Esophagus (tissue), 2 donors: ENCODE measurements around the gene RNH1. TPM values are rescaled to one million over a fixed set of nuclear protein-coding genes. Genes with fewer than 3 reads are reported as not detected.

Experiments used
- H3K27ac ChIP-seq, 2 donors: one replicate each; pipeline ENCODE4 v1.5.1; 2013; ENCODE audit warnings: low read depth in 2 of 2, mild to moderate bottlenecking in 2 of 2, inconsistent platforms in 1 of 2, low read length in 1 of 2, moderate library complexity in 1 of 2
- H3K27me3 ChIP-seq, 2 donors: one replicate each; pipeline ENCODE4 v1.6.1; 2013; ENCODE audit warnings: low read length in 2 of 2, control low read depth in 1 of 2, mild to moderate bottlenecking in 1 of 2; ENCODE audit not compliant: insufficient read depth in 2 of 2, control insufficient read depth in 1 of 2
- H3K36me3 ChIP-seq, 2 donors: one replicate each; pipeline ENCODE4 v1.6.1; 2013; ENCODE audit warnings: low read length in 1 of 2; ENCODE audit not compliant: control insufficient read depth in 2 of 2, insufficient read depth in 2 of 2
- H3K4me1 ChIP-seq, 2 donors: one replicate each; pipeline ENCODE4 v1.6.1; 2013; ENCODE audit warnings: low read length in 1 of 2; ENCODE audit not compliant: control insufficient read depth in 2 of 2, insufficient read depth in 2 of 2
- H3K4me3 ChIP-seq, 2 donors: one replicate each; pipeline ENCODE4 v1.5.1; 2013; ENCODE audit warnings: low read length in 2 of 2, mild to moderate bottlenecking in 2 of 2, low read depth in 1 of 2, moderate library complexity in 1 of 2
- H3K9me3 ChIP-seq, 2 donors: one replicate each; pipeline ENCODE4 v1.6.1; 2013; ENCODE audit warnings: mild to moderate bottlenecking in 2 of 2, low read depth in 1 of 2, low read length in 1 of 2, moderate library complexity in 1 of 2; ENCODE audit not compliant: control insufficient read depth in 2 of 2, insufficient read depth in 1 of 2
- WGBS, 2 donors: extraction: QIAGEN DNeasy Blood & Tissue Kit; methylation state at CpG; one replicate each; pipeline ENCODE4 v1.1.7; 2013; 5-methylcytosine and 5-hydroxymethylcytosine counted together
- polyA plus RNA-seq, 2 donors: library from polyadenylated mRNA; stranded (reverse); fragments of 200-250 nt; gene quantifications; one replicate each; pipeline ENCODE4 v1.2.3, GENCODE V29; 2013
- donor health status: healthy with polysubstance abuse.
- donor health status: Bipolar disorder and iron deficiency.

Gene RNH1
- polyA plus RNA-seq, 2 donors: 106 to 219 TPM

GRCh38 chr11:550746-551085, 43.7 kb upstream of the RNH1 start:
- no peaks in the 10 kb centered on the region for H3K27me3 ChIP-seq
- H3K27ac ChIP-seq: no peak overlapping the region
- H3K4me1 ChIP-seq: peaks cover 3 to 5% of the 10 kb centered on the region in 2 donors
- no peak overlapping the region for H3K4me3 ChIP-seq
- H3K36me3 ChIP-seq: peaks cover 0 to 2% of the 10 kb centered on the region in 2 donors
- WGBS, 2 donors: 85% methylated on average over 5 of the region's 5 CpGs
- H3K9me3 ChIP-seq: no peaks in the 10 kb centered on the region

GRCh38 chr11:550021-550745, 43.1 kb upstream of the RNH1 start:
- Histone ChIP-seq H3K27ac (no peak overlapping the region), H3K4me1 (peaks cover under 1 to 5% of the 10 kb centered on the region in 2 donors), H3K9me3 (no peaks in the 10 kb centered on the region), H3K27me3 (no peaks in the 10 kb centered on the region), H3K4me3 (no peak overlapping the region), H3K36me3 (peaks cover 0 to 2% of the 10 kb centered on the region in 2 donors)
- WGBS, 2 donors: 88 to 92% methylated on average over 22 to 25 of the region's 25 CpGs

DNA sequence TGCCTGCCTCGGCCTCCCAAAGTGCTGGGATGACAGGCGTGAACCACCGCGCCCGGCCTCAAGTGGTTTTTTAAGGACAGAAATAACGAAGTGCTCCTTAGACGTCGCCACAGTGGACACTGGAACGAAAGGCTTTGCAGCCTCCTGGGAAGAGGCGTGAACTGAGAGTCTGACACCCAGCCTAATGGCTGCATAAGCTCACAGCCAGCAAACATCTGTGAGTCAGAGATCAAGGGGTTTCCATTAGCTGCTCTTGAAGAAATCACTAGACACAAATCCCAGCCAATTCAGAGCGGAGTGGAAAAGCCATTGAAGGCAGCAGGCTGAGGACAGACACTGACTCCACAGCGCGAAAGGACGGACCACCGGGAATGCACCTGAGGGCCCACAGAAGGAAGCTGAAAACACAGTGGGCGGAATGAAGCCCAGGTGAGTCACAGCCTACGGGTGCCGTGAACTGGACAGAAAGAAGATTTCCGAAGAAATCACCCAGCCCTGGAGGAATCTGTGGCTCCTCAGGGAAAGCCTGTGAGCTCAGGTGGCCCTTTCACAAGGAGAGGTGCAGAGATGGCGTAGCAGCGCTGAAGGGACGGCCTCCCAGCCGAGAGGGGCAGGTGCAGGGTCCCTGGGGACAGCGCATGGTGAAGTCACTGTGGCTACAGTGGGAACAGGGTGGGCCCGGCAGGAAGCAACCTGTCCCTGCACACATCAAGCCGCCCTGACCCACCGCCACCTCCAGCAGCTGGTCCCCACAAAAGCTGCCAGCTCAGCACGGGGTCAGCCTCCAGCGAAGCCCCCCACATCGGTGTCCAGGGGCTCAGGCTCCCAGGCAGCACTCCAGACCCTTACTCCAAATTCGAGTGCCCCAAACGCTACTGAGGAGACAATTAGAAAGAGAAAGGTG, 41.9 kb upstream of the RNH1 start:
- Histone ChIP-seq H3K4me1 (peaks cover 0 to 4% of the 10 kb centered on the region in 2 donors), H3K27ac (no peak overlapping the region), H3K9me3 (no peaks in the 10 kb centered on the region), H3K4me3 (no peak overlapping the region), H3K36me3 (peaks cover 0 to 2% of the 10 kb centered on the region in 2 donors), H3K27me3 (no peaks in the 10 kb centered on the region)
- 83 to 89% methylated on average over 32 of the region's 32 CpGs for WGBS, 2 donors

DNA sequence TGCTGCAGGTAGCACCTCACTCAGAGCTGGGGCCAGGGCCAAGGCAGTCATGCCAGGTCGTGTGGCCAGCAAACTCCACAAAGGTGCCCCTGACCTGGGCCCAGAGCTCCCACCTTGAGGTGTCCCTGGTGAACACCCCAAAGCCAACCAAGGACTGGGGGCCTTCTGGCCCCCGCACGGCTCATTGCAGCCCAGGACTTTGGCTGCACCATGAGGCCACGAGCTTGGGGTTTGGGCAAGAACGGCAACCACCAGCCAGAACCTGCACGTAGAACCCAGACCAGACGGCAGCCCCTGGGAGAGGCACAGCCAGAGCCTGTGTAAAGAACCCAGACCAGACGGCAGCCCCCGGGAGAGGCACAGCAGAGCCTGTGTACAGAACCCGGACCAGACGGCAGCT, 38.1 kb upstream of the RNH1 start:
- no peak overlapping the region for H3K4me3 ChIP-seq
- H3K27me3 ChIP-seq: no peaks in the 10 kb centered on the region
- no peaks in the 10 kb centered on the region for H3K9me3 ChIP-seq
- no peaks in the 10 kb centered on the region for H3K36me3 ChIP-seq
- H3K4me1 ChIP-seq: peaks cover 0 to 4% of the 10 kb centered on the region in 2 donors
- 89 to 91% methylated on average over 11 of the region's 11 CpGs for WGBS, 2 donors
- no peak overlapping the region for H3K27ac ChIP-seq

DNA sequence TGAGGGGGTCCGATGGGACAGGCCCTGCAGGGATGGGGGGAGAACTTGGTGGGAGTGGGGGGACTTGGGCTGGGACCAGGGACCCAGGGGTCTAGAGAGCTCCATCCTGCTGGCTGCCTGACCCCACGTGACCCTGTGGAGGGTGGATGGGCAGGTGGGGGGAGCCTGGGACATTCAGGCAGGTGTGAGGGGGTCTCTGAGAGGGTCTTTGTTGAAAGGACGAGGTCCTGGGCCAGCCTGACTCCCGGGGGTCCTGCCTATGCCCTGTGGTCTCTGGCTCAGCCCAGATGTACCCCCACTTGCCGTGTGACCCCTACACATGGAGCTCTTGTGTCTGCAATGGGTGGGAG, 37.8 kb upstream of the RNH1 start:
- H3K27ac ChIP-seq: no peak overlapping the region
- no peak overlapping the region for H3K4me3 ChIP-seq
- no peaks in the 10 kb centered on the region for H3K27me3 ChIP-seq
- peaks cover 0 to 4% of the 10 kb centered on the region in 2 donors for H3K4me1 ChIP-seq
- no peaks in the 10 kb centered on the region for H3K9me3 ChIP-seq
- no peaks in the 10 kb centered on the region for H3K36me3 ChIP-seq
- 78 to 83% methylated on average over 5 of the region's 5 CpGs for WGBS, 2 donors

DNA sequence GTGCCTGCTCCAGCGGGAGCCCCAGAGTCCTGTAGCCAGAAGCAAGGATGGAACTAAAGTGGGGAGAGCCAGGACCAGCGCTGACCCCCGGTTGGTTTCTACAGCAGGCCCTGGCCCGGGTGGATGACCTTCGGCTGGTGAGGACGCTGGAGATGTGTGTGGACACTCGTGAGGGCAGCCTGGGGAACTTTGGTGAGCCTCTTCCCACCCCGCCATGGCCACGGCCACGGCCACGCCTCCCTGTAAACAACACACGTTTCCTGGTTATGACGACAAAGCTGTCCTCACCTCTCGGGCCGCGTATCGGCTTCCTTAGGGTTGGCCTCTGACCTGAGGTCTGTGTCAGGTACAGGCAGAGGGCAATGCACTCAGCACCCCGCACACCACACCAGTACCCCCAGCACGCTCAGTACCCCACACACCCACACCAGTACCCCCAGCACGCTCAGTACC, 34.4 kb upstream of the RNH1 start:
- WGBS, 2 donors: 93% methylated on average over 19 to 20 of the region's 20 CpGs
- no peak overlapping the region for H3K4me3 ChIP-seq
- H3K4me1 ChIP-seq: peaks cover 4 to 9% of the 10 kb centered on the region in 2 donors
- no peak overlapping the region for H3K27ac ChIP-seq
- no peaks in the 10 kb centered on the region for H3K9me3 ChIP-seq
- H3K27me3 ChIP-seq: no peaks in the 10 kb centered on the region
- no peaks in the 10 kb centered on the region for H3K36me3 ChIP-seq

GRCh38 chr11:540583-541432, 33.8 kb upstream of the RNH1 start:
- WGBS, 2 donors: 90 to 92% methylated on average over 22 to 23 of the region's 23 CpGs
- Histone ChIP-seq H3K36me3 (no peaks in the 10 kb centered on the region), H3K27me3 (no peaks in the 10 kb centered on the region), H3K4me3 (no peak overlapping the region), H3K27ac (no peak overlapping the region), H3K4me1 (peaks cover 4 to 9% of the 10 kb centered on the region in 2 donors), H3K9me3 (no peaks in the 10 kb centered on the region)

- H3K27me3 ChIP-seq: no peaks in the 10 kb centered on the region
- 89 to 90% methylated on average over 7 to 8 of the region's 8 CpGs for WGBS, 2 donors
Measured at GRCh38 chr11:539971-540481, 33.0 kb upstream of the RNH1 start.

GRCh38 chr11:538431-539051, 31.5 kb upstream of the RNH1 start:
- Histone ChIP-seq H3K9me3 (no peaks in the 10 kb centered on the region), H3K27ac (no peak overlapping the region), H3K36me3 (peaks cover 0 to 8% of the 10 kb centered on the region in 2 donors), H3K4me1 (peaks cover 5 to 18% of the 10 kb centered on the region in 2 donors), H3K27me3 (no peaks in the 10 kb centered on the region), H3K4me3 (no peak overlapping the region)
- WGBS, 2 donors: 92 to 94% methylated on average over 20 of the region's 20 CpGs

More at GRCh38 chr11:539971-540481, 33.0 kb upstream of the RNH1 start:
- H3K4me3 ChIP-seq: no peak overlapping the region
- H3K9me3 ChIP-seq: no peaks in the 10 kb centered on the region
- H3K27ac ChIP-seq: no peak overlapping the region
- H3K4me1 ChIP-seq: peaks cover 4 to 9% of the 10 kb centered on the region in 2 donors
- H3K36me3 ChIP-seq: no peaks in the 10 kb centered on the region
